ENCODE measurements around the gene MMP14. TPM values are rescaled to one million over a fixed set of nuclear protein-coding genes. Genes with fewer than 3 reads are reported as not detected.
A peak's percentile ranks its signal among the peaks of the same experiment; 100 is the strongest.

MMP14 gene
- total and polyA plus RNA-seq, 2 of the 13 experiments (the other 11 are each of a cell fraction or from before 2014, with no cell fraction given), result 5.2 to 9.8 TPM

DNA sequence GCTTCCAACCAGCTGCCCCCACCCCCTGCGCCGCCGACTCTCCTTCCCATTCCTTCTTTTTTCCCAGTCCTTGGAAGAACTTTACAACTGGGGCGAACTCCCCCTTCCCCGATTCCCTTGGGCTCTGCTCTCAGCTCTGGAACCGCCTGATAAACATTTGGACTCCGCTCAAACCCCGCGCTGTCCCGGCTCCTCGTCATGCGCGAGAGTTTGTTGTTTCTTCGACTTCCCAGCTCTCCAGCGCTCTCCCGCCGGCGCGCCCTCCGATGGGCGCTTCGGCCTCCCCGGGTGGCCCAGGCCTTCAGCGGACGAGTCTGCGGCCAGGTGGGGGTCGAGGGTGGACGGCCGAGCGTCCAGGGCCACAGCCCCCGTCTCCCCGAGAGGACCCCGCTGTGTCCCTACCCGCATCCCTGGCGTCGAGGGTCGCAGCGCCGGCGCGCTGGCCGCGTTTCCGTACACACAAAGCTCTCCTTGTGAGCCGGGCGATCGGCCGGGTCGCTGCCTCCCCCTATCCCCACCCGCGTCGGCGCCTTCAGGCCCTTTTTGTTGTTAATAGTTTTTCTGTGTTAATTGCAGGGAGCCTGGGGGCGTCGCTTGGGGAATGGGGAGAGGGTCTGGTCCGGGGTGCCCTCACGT is 847 bp downstream of the MMP14 start (continued):
- TF ChIP-seq ZNF225 (CRISPR knock-in tag; IDR thresholded peaks at IDR 0.05) (peak; percentile 76; the same call in 1 of the 2 replicates), TP53 (CRISPR knock-in tag; conservative IDR thresholded peaks at IDR 0.05) (no peak), ZMYM2 (CRISPR knock-in tag; IDR thresholded peaks at IDR 0.05) (peak; percentile 83), ZFX (CRISPR knock-in tag; IDR thresholded peaks at IDR 0.05; ENCODE audit: low read depth) (peak; percentile 89), YY1 (IDR thresholded peaks at IDR 0.05; ENCODE audit: insufficient read depth, insufficient replicate concordance, low read depth, low read length) (peak; percentile 55), ZNF687 (CRISPR knock-in tag; IDR thresholded peaks at IDR 0.05) (peak; percentile 98), ZNF264 (CRISPR knock-in tag; IDR thresholded peaks at IDR 0.05) (0 out of 2 replicates have a peak, but pooled peaks have one; percentile 6), ZNF598 (CRISPR knock-in tag; IDR thresholded peaks at IDR 0.05; ENCODE audit: borderline replicate concordance) (peak; percentile 76; the same call in 1 of the 2 replicates), ZFAT (CRISPR knock-in tag; conservative IDR thresholded peaks at IDR 0.05) (no peak), MIER3 (CRISPR knock-in tag; IDR thresholded peaks at IDR 0.05; ENCODE audit: borderline replicate concordance) (no peak), ZBTB43 (CRISPR knock-in tag; conservative IDR thresholded peaks at IDR 0.05) (no peak), KDM3A (CRISPR knock-in tag; IDR thresholded peaks at IDR 0.05; ENCODE audit: low read depth) (peak; percentile 80; the same call in 1 of the 2 replicates), MLXIP (CRISPR knock-in tag; IDR thresholded peaks at IDR 0.05; ENCODE audit: borderline replicate concordance) (0 out of 2 replicates have a peak, but pooled peaks have one; percentile 1)
- TF ChIP-seq, protein P1, sequence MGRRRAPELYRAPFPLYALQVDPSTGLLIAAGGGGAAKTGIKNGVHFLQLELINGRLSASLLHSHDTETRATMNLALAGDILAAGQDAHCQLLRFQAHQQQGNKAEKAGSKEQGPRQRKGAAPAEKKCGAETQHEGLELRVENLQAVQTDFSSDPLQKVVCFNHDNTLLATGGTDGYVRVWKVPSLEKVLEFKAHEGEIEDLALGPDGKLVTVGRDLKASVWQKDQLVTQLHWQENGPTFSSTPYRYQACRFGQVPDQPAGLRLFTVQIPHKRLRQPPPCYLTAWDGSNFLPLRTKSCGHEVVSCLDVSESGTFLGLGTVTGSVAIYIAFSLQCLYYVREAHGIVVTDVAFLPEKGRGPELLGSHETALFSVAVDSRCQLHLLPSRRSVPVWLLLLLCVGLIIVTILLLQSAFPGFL (CRISPR knock-in tag; IDR thresholded peaks at IDR 0.05), result no peak
- TF ChIP-seq, protein P2, sequence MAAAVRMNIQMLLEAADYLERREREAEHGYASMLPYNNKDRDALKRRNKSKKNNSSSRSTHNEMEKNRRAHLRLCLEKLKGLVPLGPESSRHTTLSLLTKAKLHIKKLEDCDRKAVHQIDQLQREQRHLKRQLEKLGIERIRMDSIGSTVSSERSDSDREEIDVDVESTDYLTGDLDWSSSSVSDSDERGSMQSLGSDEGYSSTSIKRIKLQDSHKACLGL (CRISPR knock-in tag; IDR thresholded peaks at IDR 0.05), result 0 out of 2 replicates have a peak, but pooled peaks have one; percentile 59
- TF ChIP-seq, protein P3, sequence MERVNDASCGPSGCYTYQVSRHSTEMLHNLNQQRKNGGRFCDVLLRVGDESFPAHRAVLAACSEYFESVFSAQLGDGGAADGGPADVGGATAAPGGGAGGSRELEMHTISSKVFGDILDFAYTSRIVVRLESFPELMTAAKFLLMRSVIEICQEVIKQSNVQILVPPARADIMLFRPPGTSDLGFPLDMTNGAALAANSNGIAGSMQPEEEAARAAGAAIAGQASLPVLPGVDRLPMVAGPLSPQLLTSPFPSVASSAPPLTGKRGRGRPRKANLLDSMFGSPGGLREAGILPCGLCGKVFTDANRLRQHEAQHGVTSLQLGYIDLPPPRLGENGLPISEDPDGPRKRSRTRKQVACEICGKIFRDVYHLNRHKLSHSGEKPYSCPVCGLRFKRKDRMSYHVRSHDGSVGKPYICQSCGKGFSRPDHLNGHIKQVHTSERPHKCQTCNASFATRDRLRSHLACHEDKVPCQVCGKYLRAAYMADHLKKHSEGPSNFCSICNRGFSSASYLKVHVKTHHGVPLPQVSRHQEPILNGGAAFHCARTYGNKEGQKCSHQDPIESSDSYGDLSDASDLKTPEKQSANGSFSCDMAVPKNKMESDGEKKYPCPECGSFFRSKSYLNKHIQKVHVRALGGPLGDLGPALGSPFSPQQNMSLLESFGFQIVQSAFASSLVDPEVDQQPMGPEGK (CRISPR knock-in tag; IDR thresholded peaks at IDR 0.05), result peak; percentile 45
